K562 (cell line): ENCODE measurements around the gene CCSER1. TPM values are rescaled to one million over a fixed set of nuclear protein-coding genes. Genes with fewer than 3 reads are reported as not detected.

Source experiments
- SIN3B ChIP-seq: fragments of 450-650 bp; IDR thresholded peaks from 2 replicates; pipeline ENCODE4 v1.6.1; 2017; ENCODE audit warnings: low read depth, mild to moderate bottlenecking, moderate library complexity
- SRSF9 ChIP-seq: fragments of 200-400 bp; formaldehyde crosslinking; IDR thresholded peaks from 2 replicates; pipeline ENCODE4 v1.6.1; 2017; ENCODE audit warnings: low read depth, low read length, borderline replicate concordance
- SUPT5H ChIP-seq: fragments of 450-650 bp; IDR thresholded peaks from 2 replicates; pipeline ENCODE4 v1.6.1; 2016
- XRCC5 ChIP-seq: fragments of 200-400 bp; formaldehyde crosslinking; IDR thresholded peaks from 2 replicates; pipeline ENCODE4 v1.6.1; 2017; ENCODE audit warnings: low read depth, mild to moderate bottlenecking, low read length
- polyA plus RNA-seq, 8 experiments: library from polyadenylated mRNA; depleted of rRNA in 4 of 8; stranded (reverse) in 5 of 8; unstranded in 3 of 8; fragments of >200 nt; fragmentation: Nextera tagmentation in 2 of 8; fragmentation: Illumina TruSeq in 1 of 8; extraction: Ambion mirVana in 2 of 8; extraction: Trizol in 1 of 8; gene quantifications; 2 replicates each; pipeline versions ENCODE4 v1.2.1 to v1.2.3, GENCODE V29; 2011 to 2014; ENCODE audit warnings: inconsistent platforms in 1 of 8, missing spikeins in 1 of 8
- total RNA-seq, 7 experiments: library from RNA; depleted of rRNA in 6 of 7; stranded (reverse); fragments of >200 nt in 6 of 7; fragmentation: Illumina TruSeq in 2 of 7; extraction: Trizol in 2 of 7; gene quantifications; 2 replicates each; pipeline versions ENCODE4 v1.2.1 to v1.2.3, GENCODE V29; 2011 to 2021; ENCODE audit warnings: low replicate concordance in 1 of 7
- TF ChIP-seq, protein P1 (sequence below): fragments of 450-650 bp; IDR thresholded peaks from 2 replicates; pipeline ENCODE4 v1.6.1; 2016; ENCODE audit warnings: low read depth
- TF ChIP-seq, protein P2 (sequence below): fragments of 250-450 bp; sonication (Bioruptor Pico); IDR thresholded peaks from 2 replicates; pipeline ENCODE4 v1.4.0; 2020; ENCODE audit warnings: mild to moderate bottlenecking, moderate library complexity

The CCSER1 gene
- total and polyA plus RNA-seq, 9 of the 15 experiments (the other 6 are each of a cell fraction or from before 2014, with no cell fraction given), result not detected

DNA sequence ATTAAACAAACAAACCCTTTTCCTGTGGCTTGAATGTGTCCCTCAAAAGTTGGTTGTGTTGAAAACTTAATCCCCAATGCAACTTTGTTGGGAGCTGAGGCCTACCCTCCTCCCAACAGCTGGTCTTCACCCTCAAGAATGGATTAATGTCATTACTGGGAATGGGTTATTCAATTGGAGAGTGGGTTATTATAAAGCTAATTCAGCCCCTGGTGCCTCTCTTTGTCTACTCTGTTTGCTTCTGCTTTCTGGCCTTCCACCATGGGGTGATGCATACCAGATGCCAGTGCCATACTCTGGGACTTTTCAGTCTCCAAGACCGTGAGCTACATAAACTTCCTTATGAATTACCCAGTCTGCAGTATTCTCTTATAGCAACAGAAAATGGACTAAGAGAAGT, 706.5 kb downstream of the CCSER1 start (continued):
- TF ChIP-seq, protein P1, sequence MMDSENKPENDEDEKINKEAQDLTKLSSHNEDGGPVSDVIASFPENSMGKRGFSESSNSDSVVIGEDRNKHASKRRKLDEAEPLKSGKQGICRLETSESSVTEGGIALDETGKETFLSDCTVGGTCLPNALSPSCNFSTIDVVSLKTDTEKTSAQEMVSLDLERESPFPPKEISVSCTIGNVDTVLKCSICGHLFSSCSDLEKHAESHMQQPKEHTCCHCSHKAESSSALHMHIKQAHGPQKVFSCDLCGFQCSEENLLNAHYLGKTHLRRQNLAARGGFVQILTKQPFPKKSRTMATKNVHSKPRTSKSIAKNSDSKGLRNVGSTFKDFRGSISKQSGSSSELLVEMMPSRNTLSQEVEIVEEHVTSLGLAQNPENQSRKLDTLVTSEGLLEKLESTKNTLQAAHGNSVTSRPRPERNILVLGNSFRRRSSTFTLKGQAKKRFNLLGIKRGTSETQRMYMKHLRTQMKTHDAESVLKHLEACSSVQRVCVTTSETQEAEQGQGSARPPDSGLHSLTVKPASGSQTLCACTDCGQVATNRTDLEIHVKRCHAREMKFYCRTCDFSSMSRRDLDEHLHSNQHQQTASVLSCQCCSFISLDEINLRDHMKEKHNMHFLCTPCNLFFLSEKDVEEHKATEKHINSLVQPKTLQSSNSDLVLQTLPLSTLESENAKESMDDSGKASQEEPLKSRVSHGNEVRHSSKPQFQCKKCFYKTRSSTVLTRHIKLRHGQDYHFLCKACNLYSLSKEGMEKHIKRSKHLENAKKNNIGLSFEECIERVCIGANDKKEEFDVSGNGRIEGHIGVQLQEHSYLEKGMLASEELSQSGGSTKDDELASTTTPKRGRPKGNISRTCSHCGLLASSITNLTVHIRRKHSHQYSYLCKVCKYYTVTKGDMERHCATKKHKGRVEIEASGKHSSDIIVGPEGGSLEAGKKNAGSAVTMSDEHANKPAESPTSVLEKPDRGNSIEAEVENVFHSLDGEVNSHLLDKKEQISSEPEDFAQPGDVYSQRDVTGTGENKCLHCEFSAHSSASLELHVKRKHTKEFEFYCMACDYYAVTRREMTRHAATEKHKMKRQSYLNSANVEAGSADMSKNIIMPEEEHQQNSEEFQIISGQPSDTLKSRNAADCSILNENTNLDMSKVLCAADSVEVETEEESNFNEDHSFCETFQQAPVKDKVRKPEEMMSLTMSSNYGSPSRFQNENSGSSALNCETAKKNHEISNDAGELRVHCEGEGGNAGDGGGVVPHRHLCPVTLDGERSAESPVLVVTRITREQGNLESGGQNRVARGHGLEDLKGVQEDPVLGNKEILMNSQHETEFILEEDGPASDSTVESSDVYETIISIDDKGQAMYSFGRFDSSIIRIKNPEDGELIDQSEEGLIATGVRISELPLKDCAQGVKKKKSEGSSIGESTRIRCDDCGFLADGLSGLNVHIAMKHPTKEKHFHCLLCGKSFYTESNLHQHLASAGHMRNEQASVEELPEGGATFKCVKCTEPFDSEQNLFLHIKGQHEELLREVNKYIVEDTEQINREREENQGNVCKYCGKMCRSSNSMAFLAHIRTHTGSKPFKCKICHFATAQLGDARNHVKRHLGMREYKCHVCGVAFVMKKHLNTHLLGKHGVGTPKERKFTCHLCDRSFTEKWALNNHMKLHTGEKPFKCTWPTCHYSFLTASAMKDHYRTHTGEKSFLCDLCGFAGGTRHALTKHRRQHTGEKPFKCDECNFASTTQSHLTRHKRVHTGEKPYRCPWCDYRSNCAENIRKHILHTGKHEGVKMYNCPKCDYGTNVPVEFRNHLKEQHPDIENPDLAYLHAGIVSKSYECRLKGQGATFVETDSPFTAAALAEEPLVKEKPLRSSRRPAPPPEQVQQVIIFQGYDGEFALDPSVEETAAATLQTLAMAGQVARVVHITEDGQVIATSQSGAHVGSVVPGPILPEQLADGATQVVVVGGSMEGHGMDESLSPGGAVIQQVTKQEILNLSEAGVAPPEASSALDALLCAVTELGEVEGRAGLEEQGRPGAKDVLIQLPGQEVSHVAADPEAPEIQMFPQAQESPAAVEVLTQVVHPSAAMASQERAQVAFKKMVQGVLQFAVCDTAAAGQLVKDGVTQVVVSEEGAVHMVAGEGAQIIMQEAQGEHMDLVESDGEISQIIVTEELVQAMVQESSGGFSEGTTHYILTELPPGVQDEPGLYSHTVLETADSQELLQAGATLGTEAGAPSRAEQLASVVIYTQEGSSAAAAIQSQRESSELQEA, result no peak
- TF ChIP-seq XRCC5 (no peak), SUPT5H (no peak), SIN3B (no peak), SRSF9 (no peak)
- TF ChIP-seq, protein P2, sequence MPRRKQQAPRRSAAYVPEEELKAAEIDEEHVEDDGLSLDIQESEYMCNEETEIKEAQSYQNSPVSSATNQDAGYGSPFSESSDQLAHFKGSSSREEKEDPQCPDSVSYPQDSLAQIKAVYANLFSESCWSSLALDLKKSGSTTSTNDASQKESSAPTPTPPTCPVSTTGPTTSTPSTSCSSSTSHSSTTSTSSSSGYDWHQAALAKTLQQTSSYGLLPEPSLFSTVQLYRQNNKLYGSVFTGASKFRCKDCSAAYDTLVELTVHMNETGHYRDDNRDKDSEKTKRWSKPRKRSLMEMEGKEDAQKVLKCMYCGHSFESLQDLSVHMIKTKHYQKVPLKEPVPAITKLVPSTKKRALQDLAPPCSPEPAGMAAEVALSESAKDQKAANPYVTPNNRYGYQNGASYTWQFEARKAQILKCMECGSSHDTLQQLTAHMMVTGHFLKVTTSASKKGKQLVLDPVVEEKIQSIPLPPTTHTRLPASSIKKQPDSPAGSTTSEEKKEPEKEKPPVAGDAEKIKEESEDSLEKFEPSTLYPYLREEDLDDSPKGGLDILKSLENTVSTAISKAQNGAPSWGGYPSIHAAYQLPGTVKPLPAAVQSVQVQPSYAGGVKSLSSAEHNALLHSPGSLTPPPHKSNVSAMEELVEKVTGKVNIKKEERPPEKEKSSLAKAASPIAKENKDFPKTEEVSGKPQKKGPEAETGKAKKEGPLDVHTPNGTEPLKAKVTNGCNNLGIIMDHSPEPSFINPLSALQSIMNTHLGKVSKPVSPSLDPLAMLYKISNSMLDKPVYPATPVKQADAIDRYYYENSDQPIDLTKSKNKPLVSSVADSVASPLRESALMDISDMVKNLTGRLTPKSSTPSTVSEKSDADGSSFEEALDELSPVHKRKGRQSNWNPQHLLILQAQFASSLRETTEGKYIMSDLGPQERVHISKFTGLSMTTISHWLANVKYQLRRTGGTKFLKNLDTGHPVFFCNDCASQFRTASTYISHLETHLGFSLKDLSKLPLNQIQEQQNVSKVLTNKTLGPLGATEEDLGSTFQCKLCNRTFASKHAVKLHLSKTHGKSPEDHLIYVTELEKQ (CRISPR knock-in tag), result no peak
